ENCODE results near the gene SLC25A47. TPM values are rescaled to one million over a fixed set of nuclear protein-coding genes. Genes with fewer than 3 reads are reported as not detected.

Gene SLC25A47
- total and polyA plus RNA-seq, 2 donors (not counting 3 experiments of a cell fraction or from before 2014, with no cell fraction given): not detected

GRCh38 chr14:100281286-100282082 lies 41.7 kb upstream of the SLC25A47 start:
- H3K9me3 ChIP-seq (replicated peaks; ENCODE audit: control insufficient read depth, insufficient read depth, low read length): no peaks in the 10 kb centered on the region
- peaks cover 13% of the 10 kb centered on the region for H3K4me1 ChIP-seq (ENCODE audit: control insufficient read depth, extremely low read depth, insufficient read depth, low read length)
- DNase-seq (ENCODE audit: low read depth, low spot score) (no peak), FAIRE-seq (peak; percentile 12)
- dilution Hi-C loops (cut with MboI; ENCODE audit: extremely low pct_ligation_motif_present, low sequenced_read_pairs) (no loop called here), intact Hi-C loops (cut with micrococcal nuclease) (no loop called here)
- no peak overlapping the region for H3K4me3 ChIP-seq (replicated peaks in 1 of 3; ENCODE audit: insufficient read depth in 1 of 3, low read depth in 1 of 3, low read length in 3 of 3)
- H3K79me2 ChIP-seq (ENCODE audit: control insufficient read depth, insufficient read depth, low read length): peaks cover 39% of the 10 kb centered on the region
- no peak overlapping the region for H3K4me2 ChIP-seq (ENCODE audit: insufficient read depth, low read length)
- H2AFZ ChIP-seq (ENCODE audit: low read depth, low read length): no peak overlapping the region
- H3K9me1 ChIP-seq (replicated peaks; ENCODE audit: control insufficient read depth, extremely low read depth, insufficient read depth, low read length): no peaks in the 10 kb centered on the region
- H4K20me1 ChIP-seq (replicated peaks; ENCODE audit: control insufficient read depth, extremely low read depth, insufficient read depth, low read length): no peaks in the 10 kb centered on the region
- POLR2A ChIA-PET: no interaction called here
- H3K27ac ChIP-seq (ENCODE audit: insufficient read depth, low read depth, low read length): no peak overlapping the region
- CTCF ChIA-PET: interaction anchor here (1.4 kb wide), 1 partner anchor 19 kb away, joined by 3 read pairs; no protein-coding TSS in a partner anchor
- BruUV-seq (replicated peaks): no TSS peak
- TF ChIP-seq FOS (IDR thresholded peaks at IDR 0.05; ENCODE audit: borderline replicate concordance, insufficient read depth, low read length) (no peak), POLR2A (IDR thresholded peaks at IDR 0.05; ENCODE audit: low read depth, low read length) (no peak), POLR2AphosphoS5 (IDR thresholded peaks at IDR 0.05; ENCODE audit: insufficient read depth, low read depth, low read length) (no peak), MYC (IDR thresholded peaks at IDR 0.05; ENCODE audit: low read depth, low read length) (no peak), JUN (IDR thresholded peaks at IDR 0.05; ENCODE audit: borderline replicate concordance, insufficient read depth, insufficient read length, low read depth) (no peak), EZH2 (IDR thresholded peaks at IDR 0.05; ENCODE audit: borderline replicate concordance, low read depth, low read length, severe bottlenecking) (no peak), GATA2 (IDR thresholded peaks at IDR 0.05; ENCODE audit: insufficient read depth, insufficient read length, low read depth, low read length) (no peak)
- TF ChIP-seq, protein P1, sequence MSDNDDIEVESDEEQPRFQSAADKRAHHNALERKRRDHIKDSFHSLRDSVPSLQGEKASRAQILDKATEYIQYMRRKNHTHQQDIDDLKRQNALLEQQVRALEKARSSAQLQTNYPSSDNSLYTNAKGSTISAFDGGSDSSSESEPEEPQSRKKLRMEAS (IDR thresholded peaks at IDR 0.05; ENCODE audit: insufficient read depth, insufficient read length): no peak
- TF ChIP-seq, protein P2, sequence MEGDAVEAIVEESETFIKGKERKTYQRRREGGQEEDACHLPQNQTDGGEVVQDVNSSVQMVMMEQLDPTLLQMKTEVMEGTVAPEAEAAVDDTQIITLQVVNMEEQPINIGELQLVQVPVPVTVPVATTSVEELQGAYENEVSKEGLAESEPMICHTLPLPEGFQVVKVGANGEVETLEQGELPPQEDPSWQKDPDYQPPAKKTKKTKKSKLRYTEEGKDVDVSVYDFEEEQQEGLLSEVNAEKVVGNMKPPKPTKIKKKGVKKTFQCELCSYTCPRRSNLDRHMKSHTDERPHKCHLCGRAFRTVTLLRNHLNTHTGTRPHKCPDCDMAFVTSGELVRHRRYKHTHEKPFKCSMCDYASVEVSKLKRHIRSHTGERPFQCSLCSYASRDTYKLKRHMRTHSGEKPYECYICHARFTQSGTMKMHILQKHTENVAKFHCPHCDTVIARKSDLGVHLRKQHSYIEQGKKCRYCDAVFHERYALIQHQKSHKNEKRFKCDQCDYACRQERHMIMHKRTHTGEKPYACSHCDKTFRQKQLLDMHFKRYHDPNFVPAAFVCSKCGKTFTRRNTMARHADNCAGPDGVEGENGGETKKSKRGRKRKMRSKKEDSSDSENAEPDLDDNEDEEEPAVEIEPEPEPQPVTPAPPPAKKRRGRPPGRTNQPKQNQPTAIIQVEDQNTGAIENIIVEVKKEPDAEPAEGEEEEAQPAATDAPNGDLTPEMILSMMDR (IDR thresholded peaks at IDR 0.05; ENCODE audit: extremely low read depth in 1 of 2, insufficient read depth in 1 of 2, low read depth in 1 of 2, low read length in 2 of 2): no peak
- H3K27me3 ChIP-seq (ENCODE audit: control insufficient read depth in 2 of 2, insufficient read depth in 2 of 2, low read length in 2 of 2): no peaks in the 10 kb centered on the region
- H3K9ac ChIP-seq (replicated peaks; ENCODE audit: extremely low read depth, insufficient read depth, low read length): no peak overlapping the region
- peaks cover 0 to 7% of the 10 kb centered on the region in 2 experiments for H3K36me3 ChIP-seq (ENCODE audit: control insufficient read depth in 2 of 2, extremely low read depth in 1 of 2, insufficient read depth in 2 of 2, low read length in 2 of 2)
